ENCODE results near the gene MBD3. TPM values are rescaled to one million over a fixed set of nuclear protein-coding genes. Genes with fewer than 3 reads are reported as not detected.

MBD3 gene
- polyA plus RNA-seq, 1 experiment: 21.9 TPM

GRCh38 chr19:1622007-1622406 is 29.3 kb upstream of the MBD3 start:
- DNase-seq (ENCODE audit: low read depth, low spot score): no peak
- ChIA-PET CTCF (no interaction called here), POLR2A (no interaction called here)
- no peak for TF ChIP-seq CTCF (IDR thresholded peaks at IDR 0.05; ENCODE audit: low read depth, low read length)
- Histone ChIP-seq H3K9me3 (ENCODE audit: control insufficient read depth, insufficient read depth, low read length) (peaks cover 7% of the 10 kb centered on the region; the same call in 1 of the 2 replicates), H3K27ac (ENCODE audit: low read depth, low read length) (no peak overlapping the region), H3K27me3 (ENCODE audit: control insufficient read depth, insufficient read depth, low read length) (no peaks in the 10 kb centered on the region), H3K4me3 (ENCODE audit: low read depth, low read length) (no peak overlapping the region)

GRCh38 chr19:1621574-1621973 is 28.9 kb upstream of the MBD3 start:
- ChIA-PET CTCF (no interaction called here), POLR2A (no interaction called here)
- no peak overlapping the region for H3K4me3 ChIP-seq (ENCODE audit: low read depth, low read length)
- no peak for TF ChIP-seq CTCF (IDR thresholded peaks at IDR 0.05; ENCODE audit: low read depth, low read length)
- H3K9me3 ChIP-seq (ENCODE audit: control insufficient read depth, insufficient read depth, low read length): peaks cover 7% of the 10 kb centered on the region; the same call in 1 of the 2 replicates
- no peak overlapping the region for H3K27ac ChIP-seq (ENCODE audit: low read depth, low read length)
- H3K27me3 ChIP-seq (ENCODE audit: control insufficient read depth, insufficient read depth, low read length): no peaks in the 10 kb centered on the region
- no peak for DNase-seq (ENCODE audit: low read depth, low spot score)

- no peak overlapping the region for H3K27ac ChIP-seq (ENCODE audit: low read depth, low read length)
- peaks cover 7% of the 10 kb centered on the region; the same call in 1 of the 2 replicates for H3K9me3 ChIP-seq (ENCODE audit: control insufficient read depth, insufficient read depth, low read length)
- H3K4me3 ChIP-seq (ENCODE audit: low read depth, low read length): no peak overlapping the region
- TF ChIP-seq CTCF (IDR thresholded peaks at IDR 0.05; ENCODE audit: low read depth, low read length): no peak
- DNase-seq (ENCODE audit: low read depth, low spot score): no peak
- POLR2A ChIA-PET: no interaction called here
- H3K27me3 ChIP-seq (ENCODE audit: control insufficient read depth, insufficient read depth, low read length): no peaks in the 10 kb centered on the region
- CTCF ChIA-PET: no interaction called here
Observed at GRCh38 chr19:1621021-1621420, 28.4 kb upstream of the MBD3 start.

- Histone ChIP-seq H3K27ac (ENCODE audit: low read depth, low read length) (no peak overlapping the region), H3K27me3 (ENCODE audit: control insufficient read depth, insufficient read depth, low read length) (no peaks in the 10 kb centered on the region), H3K9me3 (ENCODE audit: control insufficient read depth, insufficient read depth, low read length) (peaks cover 7% of the 10 kb centered on the region; the same call in 1 of the 2 replicates), H3K4me3 (ENCODE audit: low read depth, low read length) (no peak overlapping the region)
- DNase-seq (ENCODE audit: low read depth, low spot score): no peak
- CTCF ChIA-PET: no interaction called here
- no peak for TF ChIP-seq CTCF (IDR thresholded peaks at IDR 0.05; ENCODE audit: low read depth, low read length)
- POLR2A ChIA-PET: no interaction called here
Observed at GRCh38 chr19:1620502-1620901, 27.8 kb upstream of the MBD3 start.

- Histone ChIP-seq H3K27me3 (ENCODE audit: control insufficient read depth, insufficient read depth, low read length) (no peaks in the 10 kb centered on the region), H3K4me3 (ENCODE audit: low read depth, low read length) (no peak overlapping the region), H3K9me3 (ENCODE audit: control insufficient read depth, insufficient read depth, low read length) (no peaks in the 10 kb centered on the region; the same call in 1 of the 2 replicates), H3K27ac (ENCODE audit: low read depth, low read length) (no peak overlapping the region)
- DNase-seq (ENCODE audit: low read depth, low spot score): no peak
- TF ChIP-seq CTCF (IDR thresholded peaks at IDR 0.05; ENCODE audit: low read depth, low read length): no peak
- ChIA-PET POLR2A (no interaction called here), CTCF (no interaction called here)
Observed at GRCh38 chr19:1619703-1620102, 27.0 kb upstream of the MBD3 start.

Data from AG04450 (cell line).